PC-9 (cell line): ENCODE measurements around the gene ELOA. TPM values are rescaled to one million over a fixed set of nuclear protein-coding genes. Genes with fewer than 3 reads are reported as not detected.

Experiments
- BruUV-seq: library from RNA; stranded (reverse); fragments of 400-500 nt; replicated peaks from 2 replicates; lab custom pipeline; 2021; lab: Mats Ljungman, UMichigan
- CTCF ChIA-PET: fragments of 300-600 bp; sonication (Branson Sonifier 250); formaldehyde crosslinking; loops from one replicate; lab custom pipeline; 2022; ENCODE audit warnings: antibody characterized with exemption; lab: Charles Lee
- POLR2A ChIA-PET: fragments of 300-600 bp; sonication (Branson Sonifier 250); formaldehyde crosslinking; loops from one replicate; lab custom pipeline; 2022; ENCODE audit warnings: antibody characterized with exemption; ENCODE audit not compliant: unreplicated experiment; lab: Charles Lee
- DNase-seq, 2 experiments: peaks; one replicate each; pipeline versions ENCODE4 v3.0.0 to v3.0.0-alpha.2; 2015 to 2022; ENCODE audit warnings: mixed read lengths in 1 of 2
- H2AFZ ChIP-seq: fragments of 200-600 bp; sonication (generic); 2 replicates; pipeline ENCODE4 v1.8.1; 2017; ENCODE audit warnings: antibody characterized with exemption
- H3F3A ChIP-seq: fragments of 200-600 bp; sonication (generic); 2 replicates; pipeline ENCODE4 v1.8.1; 2017; ENCODE audit warnings: antibody characterized with exemption, mild to moderate bottlenecking, low read depth; ENCODE audit not compliant: insufficient read depth
- H3K27ac ChIP-seq: fragments of 200-600 bp; sonication (generic); 2 replicates; pipeline ENCODE4 v1.6.1; 2016; ENCODE audit warnings: mixed run types
- H3K27me3 ChIP-seq: fragments of 200-600 bp; sonication (generic); 2 replicates; pipeline ENCODE4 v1.6.1; 2016; ENCODE audit warnings: low read depth, mixed run types; ENCODE audit not compliant: insufficient read depth
- H3K36me3 ChIP-seq: fragments of 200-600 bp; sonication (generic); 2 replicates; pipeline ENCODE4 v1.6.1; 2016; ENCODE audit warnings: low read depth, mixed run types
- H3K4me1 ChIP-seq: fragments of 200-600 bp; sonication (generic); replicated peaks from 2 replicates; pipeline ENCODE4 v1.6.1; 2016; ENCODE audit warnings: mixed run types; ENCODE audit not compliant: insufficient read depth
- H3K4me2 ChIP-seq: fragments of 200-600 bp; sonication (generic); 2 replicates; pipeline ENCODE4 v1.6.1; 2017; ENCODE audit warnings: mixed run types
- H3K4me3 ChIP-seq: fragments of 200-600 bp; sonication (generic); 2 replicates; pipeline ENCODE4 v1.6.1; 2016; ENCODE audit warnings: mixed run types
- H3K79me2 ChIP-seq: fragments of 200-600 bp; sonication (generic); 2 replicates; pipeline ENCODE4 v1.6.1; 2017; ENCODE audit warnings: low read depth, mixed run types
- H3K9me2 ChIP-seq: fragments of 200-600 bp; sonication (generic); 2 replicates; pipeline ENCODE4 v1.8.1; 2017; ENCODE audit warnings: mild to moderate bottlenecking; ENCODE audit not compliant: insufficient read depth
- H3K9me3 ChIP-seq: fragments of 200-600 bp; sonication (generic); 2 replicates; pipeline ENCODE4 v1.8.1; 2016; ENCODE audit warnings: low read depth; ENCODE audit not compliant: insufficient read depth
- H4K20me1 ChIP-seq: fragments of 200-600 bp; sonication (generic); 2 replicates; pipeline ENCODE4 v1.8.1; 2017; ENCODE audit not compliant: insufficient read depth
- CTCF ChIP-seq: fragments of 200-600 bp; sonication (generic); conservative IDR thresholded peaks from 2 replicates; pipeline ENCODE4 v1.6.1; 2017; ENCODE audit warnings: mixed run types, antibody characterized with exemption, mild to moderate bottlenecking, moderate library complexity
- EZH2 ChIP-seq: fragments of 200-600 bp; sonication (generic); IDR thresholded peaks from 2 replicates; pipeline ENCODE4 v1.8.0; 2017; ENCODE audit warnings: antibody characterized with exemption, low read depth
- intact Hi-C: fragments of 100-400 bp; cut with micrococcal nuclease; formaldehyde crosslinking; loops from one replicate; pipeline ENCODE4 v1.10.0; 2022; ENCODE audit not compliant: unreplicated experiment
- total RNA-seq: library from RNA; stranded (reverse); gene quantifications from 2 replicates; pipeline ENCODE4 v1.2.3, GENCODE V29; 2021

ELOA gene
- total RNA-seq, 1 experiment from 2014 or later = 26.2 TPM

- Histone ChIP-seq H3K4me2 (no peak overlapping the region), H3K27me3 (no peaks in the 10 kb centered on the region), H3K36me3 (peaks cover 2% of the 10 kb centered on the region; the same call in 1 of the 2 replicates), H3K27ac (no peak overlapping the region), H2AFZ (no peak overlapping the region), H3K4me1 (no peaks in the 10 kb centered on the region), H3K79me2 (no peaks in the 10 kb centered on the region), H3K9me2 (no peaks in the 10 kb centered on the region), H4K20me1 (no peaks in the 10 kb centered on the region), H3F3A (peaks cover 4% of the 10 kb centered on the region; the same call in 1 of the 2 replicates), H3K4me3 (no peak overlapping the region), H3K9me3 (no peaks in the 10 kb centered on the region)
- ChIA-PET POLR2A (no interaction called here), CTCF (no interaction called here)
- TF ChIP-seq CTCF (no peak), EZH2 (no peak)
- intact Hi-C loops = no loop called here
- no TSS peak for BruUV-seq
- DNase-seq = no peak
Measured at GRCh38 chr1:23759277-23759676, 16.0 kb downstream of the ELOA start.

- BruUV-seq = no TSS peak
- CTCF ChIA-PET = no interaction called here
- Histone ChIP-seq H3K27me3 (no peaks in the 10 kb centered on the region), H3K4me2 (no peak overlapping the region), H3K4me3 (no peak overlapping the region), H2AFZ (no peak overlapping the region), H4K20me1 (no peaks in the 10 kb centered on the region; the same call in 1 of the 2 replicates), H3K79me2 (no peaks in the 10 kb centered on the region), H3K4me1 (no peaks in the 10 kb centered on the region), H3K9me3 (no peaks in the 10 kb centered on the region), H3K9me2 (no peaks in the 10 kb centered on the region), H3K27ac (no peak overlapping the region), H3F3A (no peaks in the 10 kb centered on the region; the same call in 1 of the 2 replicates), H3K36me3 (no peaks in the 10 kb centered on the region)
- POLR2A ChIA-PET = no interaction called here
- TF ChIP-seq CTCF (no peak), EZH2 (no peak)
- DNase-seq = no peak
- intact Hi-C loops = no loop called here
Measured at GRCh38 chr1:23763041-23763577, 19.8 kb downstream of the ELOA start.

GRCh38 chr1:23768733-23769132 is 25.5 kb downstream of the ELOA start:
- no peak overlapping the region for H3K27ac ChIP-seq
- no peaks in the 10 kb centered on the region for H3K27me3 ChIP-seq
- H3K79me2 ChIP-seq = no peaks in the 10 kb centered on the region
- H3K9me2 ChIP-seq = no peaks in the 10 kb centered on the region
- H2AFZ ChIP-seq = no peak overlapping the region
- H4K20me1 ChIP-seq = no peaks in the 10 kb centered on the region; the same call in 1 of the 2 replicates
- H3K36me3 ChIP-seq = no peaks in the 10 kb centered on the region
- intact Hi-C loops = no loop called here
- H3K4me2 ChIP-seq = no peak overlapping the region
- H3K4me3 ChIP-seq = no peak overlapping the region
- TF ChIP-seq CTCF (no peak), EZH2 (no peak)
- ChIA-PET POLR2A (no interaction called here), CTCF (interaction anchor here (1.0 kb wide), 1 partner anchor 148 kb away, joined by 3 read pairs; no protein-coding TSS in a partner anchor)
- BruUV-seq = no TSS peak
- DNase-seq = no peak
- H3F3A ChIP-seq = no peaks in the 10 kb centered on the region; the same call in 1 of the 2 replicates
- no peaks in the 10 kb centered on the region for H3K9me3 ChIP-seq
- no peaks in the 10 kb centered on the region for H3K4me1 ChIP-seq
